Panc1 (cell line): Measurements from ENCODE around the gene GRIK4. TPM values are rescaled to one million over a fixed set of nuclear protein-coding genes. Genes with fewer than 3 reads are reported as not detected.

Source experiments
- ATAC-seq: fragments of 200-7000 bp; cut with Tn5 transposase; 2 replicates; pipeline ENCODE4 v1.9.1; 2020; ENCODE audit warnings: mild to moderate bottlenecking, moderate library complexity
- BruUV-seq: library from RNA; stranded (reverse); fragments of 400-500 nt; replicated peaks from 2 replicates; lab custom pipeline; 2021; lab: Mats Ljungman, UMichigan
- CTCF ChIA-PET: fragments of 300-600 bp; sonication (Branson Sonifier 250); formaldehyde crosslinking; loops from one replicate; lab custom pipeline; 2022; ENCODE audit warnings: antibody characterized with exemption; lab: Charles Lee
- POLR2A ChIA-PET: fragments of 300-600 bp; sonication (Branson Sonifier 250); formaldehyde crosslinking; loops from one replicate; lab custom pipeline; 2022; ENCODE audit warnings: antibody characterized with exemption; lab: Charles Lee
- DNase-seq: peaks from one replicate; pipeline ENCODE4 v3.0.0-alpha.2; 2010; ENCODE audit warnings: low read depth, low spot score
- H3K27ac ChIP-seq: 2 replicates; pipeline ENCODE4 v1.5.1; 2011; ENCODE audit warnings: mild to moderate bottlenecking, low read length, inconsistent platforms
- H3K27me3 ChIP-seq: fragments of 200-500 bp; sonication (Bioruptor generic); 2 replicates; pipeline ENCODE4 v1.6.0; 2014; ENCODE audit warnings: low read length, inconsistent platforms; ENCODE audit not compliant: control insufficient read depth, insufficient read depth
- H3K36me3 ChIP-seq: fragments of 200-500 bp; sonication (Bioruptor generic); 2 replicates; pipeline ENCODE4 v1.5.1; 2014; ENCODE audit warnings: inconsistent platforms, mild to moderate bottlenecking, low read length, moderate library complexity; ENCODE audit not compliant: control insufficient read depth, insufficient read depth
- H3K4me1 ChIP-seq: 2 replicates; pipeline ENCODE4 v1.5.1; 2011; ENCODE audit warnings: inconsistent platforms, mild to moderate bottlenecking, low read length, moderate library complexity; ENCODE audit not compliant: control insufficient read depth, insufficient read depth
- H3K4me3 ChIP-seq, 2 experiments: 2 replicates each; pipeline ENCODE4 v1.5.1; 2011 to 2012; ENCODE audit warnings: low read depth in 2 of 2, low read length in 2 of 2, mild to moderate bottlenecking in 2 of 2, inconsistent platforms in 1 of 2, moderate library complexity in 1 of 2
- H3K9me3 ChIP-seq: fragments of 200-500 bp; sonication (Bioruptor generic); 2 replicates; pipeline ENCODE4 v1.5.1; 2014; ENCODE audit warnings: low read depth, mild to moderate bottlenecking, inconsistent platforms, low read length, moderate library complexity; ENCODE audit not compliant: control insufficient read depth, insufficient read depth
- POLR2AphosphoS5 ChIP-seq: IDR thresholded peaks from 2 replicates; pipeline ENCODE4 v1.6.1; 2012; ENCODE audit warnings: mild to moderate bottlenecking, low read depth, low read length, moderate library complexity
- SIN3A ChIP-seq: IDR thresholded peaks from 2 replicates; pipeline ENCODE4 v1.6.1; 2012; ENCODE audit warnings: low read depth, mild to moderate bottlenecking, low read length, moderate library complexity, borderline replicate concordance; ENCODE audit not compliant: insufficient read depth
- TCF7L2 ChIP-seq: IDR thresholded peaks from 2 replicates; pipeline ENCODE4 v1.6.1; 2011; ENCODE audit warnings: mild to moderate bottlenecking, low read depth, low read length, inconsistent platforms
- in situ Hi-C: cut with HindIII; loops from 2 replicates; pipeline ENCODE4 v1.10.0; 2016; ENCODE audit warnings: low sequenced_read_pairs, low pct_unique_long_range_greater_than_20kb
- intact Hi-C: fragments of 100-400 bp; cut with micrococcal nuclease; formaldehyde crosslinking; loops from one replicate; pipeline ENCODE4 v1.10.0; 2022; ENCODE audit not compliant: unreplicated experiment
- total RNA-seq: library from RNA; stranded (reverse); gene quantifications from one replicate; pipeline ENCODE4 v1.2.1, GENCODE V29; 2021; ENCODE audit not compliant: unreplicated experiment
- TF ChIP-seq, protein P1 (sequence below), 2 experiments: IDR thresholded peaks; 2 replicates each; pipeline ENCODE4 v1.6.1; 2011 to 2012; ENCODE audit warnings: low read depth in 2 of 2, control low read depth in 1 of 2, low read length in 1 of 2, mild to moderate bottlenecking in 1 of 2, moderate library complexity in 1 of 2; ENCODE audit not compliant: insufficient read depth in 1 of 2
- TF ChIP-seq, protein P2 (sequence below): fragments of 450-650 bp; IDR thresholded peaks from 2 replicates; pipeline ENCODE4 v1.5.1; 2017; ENCODE audit warnings: mild to moderate bottlenecking

The GRIK4 gene
- total RNA-seq, 1 experiment from 2014 or later, result 0.62 TPM

DNA sequence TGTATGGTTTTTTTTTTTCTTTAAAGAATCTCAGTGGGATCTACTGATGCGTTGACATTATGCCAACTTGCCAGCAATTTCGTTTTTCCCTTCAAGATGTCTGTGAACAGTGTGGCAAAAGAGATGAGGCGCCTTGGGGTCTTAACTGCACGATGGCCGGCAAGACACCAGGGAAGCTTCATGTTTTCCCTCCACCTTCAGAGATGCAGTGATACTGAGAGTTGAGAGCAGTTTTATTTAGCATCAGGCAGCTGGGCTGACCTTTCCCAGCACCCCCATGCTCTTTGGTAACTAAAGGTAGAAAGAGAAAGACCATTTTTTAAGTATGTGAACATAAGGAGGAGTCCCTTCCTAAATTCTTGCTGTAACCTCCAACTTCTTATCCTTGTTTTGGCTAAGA is 11.7 kb upstream of the GRIK4 start:
- no peaks in the 10 kb centered on the region for H3K27me3 ChIP-seq
- ChIA-PET POLR2A (no interaction called here), CTCF (interaction anchor here (1.0 kb wide), 1 partner anchor 13 kb away, joined by 3 read pairs; no protein-coding TSS in a partner anchor)
- no peak overlapping the region for H3K27ac ChIP-seq
- H3K4me3 ChIP-seq, result no peak overlapping the region
- H3K4me1 ChIP-seq, result no peaks in the 10 kb centered on the region; the same call in 1 of the 2 replicates
- ATAC-seq (no peak), DNase-seq (no peak)
- intact Hi-C loops (no loop called here), in situ Hi-C loops (no loop called here)
- no peaks in the 10 kb centered on the region for H3K9me3 ChIP-seq
- no TSS peak for BruUV-seq
- no peak for TF ChIP-seq SIN3A
- TF ChIP-seq, protein P1, sequence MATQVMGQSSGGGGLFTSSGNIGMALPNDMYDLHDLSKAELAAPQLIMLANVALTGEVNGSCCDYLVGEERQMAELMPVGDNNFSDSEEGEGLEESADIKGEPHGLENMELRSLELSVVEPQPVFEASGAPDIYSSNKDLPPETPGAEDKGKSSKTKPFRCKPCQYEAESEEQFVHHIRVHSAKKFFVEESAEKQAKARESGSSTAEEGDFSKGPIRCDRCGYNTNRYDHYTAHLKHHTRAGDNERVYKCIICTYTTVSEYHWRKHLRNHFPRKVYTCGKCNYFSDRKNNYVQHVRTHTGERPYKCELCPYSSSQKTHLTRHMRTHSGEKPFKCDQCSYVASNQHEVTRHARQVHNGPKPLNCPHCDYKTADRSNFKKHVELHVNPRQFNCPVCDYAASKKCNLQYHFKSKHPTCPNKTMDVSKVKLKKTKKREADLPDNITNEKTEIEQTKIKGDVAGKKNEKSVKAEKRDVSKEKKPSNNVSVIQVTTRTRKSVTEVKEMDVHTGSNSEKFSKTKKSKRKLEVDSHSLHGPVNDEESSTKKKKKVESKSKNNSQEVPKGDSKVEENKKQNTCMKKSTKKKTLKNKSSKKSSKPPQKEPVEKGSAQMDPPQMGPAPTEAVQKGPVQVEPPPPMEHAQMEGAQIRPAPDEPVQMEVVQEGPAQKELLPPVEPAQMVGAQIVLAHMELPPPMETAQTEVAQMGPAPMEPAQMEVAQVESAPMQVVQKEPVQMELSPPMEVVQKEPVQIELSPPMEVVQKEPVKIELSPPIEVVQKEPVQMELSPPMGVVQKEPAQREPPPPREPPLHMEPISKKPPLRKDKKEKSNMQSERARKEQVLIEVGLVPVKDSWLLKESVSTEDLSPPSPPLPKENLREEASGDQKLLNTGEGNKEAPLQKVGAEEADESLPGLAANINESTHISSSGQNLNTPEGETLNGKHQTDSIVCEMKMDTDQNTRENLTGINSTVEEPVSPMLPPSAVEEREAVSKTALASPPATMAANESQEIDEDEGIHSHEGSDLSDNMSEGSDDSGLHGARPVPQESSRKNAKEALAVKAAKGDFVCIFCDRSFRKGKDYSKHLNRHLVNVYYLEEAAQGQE (IDR thresholded peaks at IDR 0.05; ENCODE audit: insufficient read depth in 1 of 2, low read depth in 2 of 2, low read length in 1 of 2), result no peak
- H3K36me3 ChIP-seq, result no peaks in the 10 kb centered on the region

DNA sequence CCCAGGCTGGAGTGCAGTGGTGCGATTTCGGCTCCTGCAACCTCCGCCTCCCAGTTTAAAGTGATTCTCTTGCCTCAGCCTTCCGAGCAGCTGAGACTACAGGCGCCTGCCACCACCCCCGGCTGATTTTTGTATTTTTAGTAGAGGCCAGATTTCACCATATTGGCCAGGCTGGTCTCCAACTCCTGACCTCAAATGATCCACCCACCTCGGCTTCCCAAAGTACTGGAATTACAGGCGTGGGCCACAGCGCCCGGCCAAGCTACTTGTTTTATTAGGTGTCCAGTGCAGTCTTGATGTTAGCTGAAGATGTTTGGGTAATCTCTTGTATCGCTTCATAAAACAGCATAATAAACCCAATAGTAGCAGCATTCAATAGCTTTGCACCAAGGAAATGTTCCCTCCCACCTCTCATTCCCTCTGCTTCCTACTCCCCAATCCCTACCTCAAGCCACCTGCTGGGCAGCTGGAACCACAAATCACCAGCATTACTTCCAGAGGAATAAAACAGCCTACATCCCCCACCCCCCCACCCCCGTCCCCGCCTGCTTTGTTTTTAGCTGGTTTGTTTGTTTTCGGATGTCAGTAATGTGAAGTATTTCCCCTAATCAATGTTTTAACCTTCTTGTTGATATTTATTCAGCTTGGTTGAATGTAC is 11.0 kb upstream of the GRIK4 start:
- Histone ChIP-seq H3K36me3 (no peaks in the 10 kb centered on the region), H3K4me3 (no peak overlapping the region), H3K27me3 (no peaks in the 10 kb centered on the region), H3K4me1 (no peaks in the 10 kb centered on the region; the same call in 1 of the 2 replicates), H3K27ac (no peak overlapping the region), H3K9me3 (no peaks in the 10 kb centered on the region)
- CTCF ChIA-PET, result interaction anchor here (0.6 to 1.0 kb wide), 2 partner anchors 12 to 103 kb away, joined by 3 to 5 read pairs; no protein-coding TSS in a partner anchor
- POLR2A ChIA-PET, result interaction anchor here (0.7 kb wide), 2 partner anchors 70 to 196 kb away, joined by 3 to 4 read pairs; no protein-coding TSS in a partner anchor
- no TSS peak for BruUV-seq
- intact Hi-C loops (no loop called here), in situ Hi-C loops (no loop called here)
- ATAC-seq (no peak), DNase-seq (no peak)
- TF ChIP-seq, protein P2, sequence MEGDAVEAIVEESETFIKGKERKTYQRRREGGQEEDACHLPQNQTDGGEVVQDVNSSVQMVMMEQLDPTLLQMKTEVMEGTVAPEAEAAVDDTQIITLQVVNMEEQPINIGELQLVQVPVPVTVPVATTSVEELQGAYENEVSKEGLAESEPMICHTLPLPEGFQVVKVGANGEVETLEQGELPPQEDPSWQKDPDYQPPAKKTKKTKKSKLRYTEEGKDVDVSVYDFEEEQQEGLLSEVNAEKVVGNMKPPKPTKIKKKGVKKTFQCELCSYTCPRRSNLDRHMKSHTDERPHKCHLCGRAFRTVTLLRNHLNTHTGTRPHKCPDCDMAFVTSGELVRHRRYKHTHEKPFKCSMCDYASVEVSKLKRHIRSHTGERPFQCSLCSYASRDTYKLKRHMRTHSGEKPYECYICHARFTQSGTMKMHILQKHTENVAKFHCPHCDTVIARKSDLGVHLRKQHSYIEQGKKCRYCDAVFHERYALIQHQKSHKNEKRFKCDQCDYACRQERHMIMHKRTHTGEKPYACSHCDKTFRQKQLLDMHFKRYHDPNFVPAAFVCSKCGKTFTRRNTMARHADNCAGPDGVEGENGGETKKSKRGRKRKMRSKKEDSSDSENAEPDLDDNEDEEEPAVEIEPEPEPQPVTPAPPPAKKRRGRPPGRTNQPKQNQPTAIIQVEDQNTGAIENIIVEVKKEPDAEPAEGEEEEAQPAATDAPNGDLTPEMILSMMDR, result no peak
- TF ChIP-seq POLR2AphosphoS5 (no peak), SIN3A (no peak), TCF7L2 (no peak)
- TF ChIP-seq, protein P1 (IDR thresholded peaks at IDR 0.05; ENCODE audit: insufficient read depth in 1 of 2, low read depth in 2 of 2, low read length in 1 of 2), result no peak
